ENCODE data around the gene ATOH8.
"Not testable (repeated sequence)": the region's sequence is repeated elsewhere in the genome, so short reads cannot be mapped to it uniquely, and the experiment has no call there.

The ATOH8 gene

DNA sequence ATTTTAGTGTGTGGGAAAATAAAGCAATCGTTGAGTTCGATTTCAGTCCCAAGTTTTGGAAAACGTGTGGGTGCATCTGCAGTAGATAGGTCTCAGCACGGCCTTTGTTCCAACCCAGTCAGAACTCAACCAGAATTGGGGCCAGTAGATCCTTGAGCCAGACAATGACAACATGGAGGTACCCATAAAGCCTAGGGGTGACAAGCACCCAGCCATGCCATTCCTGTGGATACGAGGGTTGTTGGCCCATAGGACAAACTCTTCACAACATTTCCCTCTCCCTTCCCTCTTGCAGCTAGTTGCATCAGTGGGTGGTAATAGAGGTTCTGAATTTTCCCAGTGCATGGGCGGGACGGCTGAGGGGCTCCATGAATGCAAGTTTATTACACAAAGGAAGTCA lies 74.9 kb downstream of the ATOH8 start:
- DNase-seq (ENCODE audit: low spot score), result no peak

DNA sequence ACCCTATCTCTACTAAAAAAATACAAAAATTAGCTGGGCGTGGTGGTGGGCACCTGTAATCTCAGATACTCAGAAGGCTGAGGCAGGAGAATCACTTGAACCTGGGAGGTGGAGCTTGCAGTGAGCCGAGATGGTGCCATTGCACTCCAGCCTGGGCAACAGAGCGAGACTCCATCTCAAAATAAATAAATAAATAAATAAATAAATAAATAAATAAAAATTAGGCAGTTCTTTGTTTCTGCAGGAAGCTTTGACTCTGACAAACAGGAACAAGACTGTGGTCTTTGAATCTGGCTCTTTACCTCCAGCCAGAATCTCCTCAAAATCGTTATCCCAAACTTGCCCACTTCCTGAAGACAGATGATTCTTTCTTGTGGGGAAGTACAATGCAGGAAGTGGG lies 75.6 kb downstream of the ATOH8 start:
- not testable (repeated sequence) for DNase-seq (ENCODE audit: low spot score)

DNA sequence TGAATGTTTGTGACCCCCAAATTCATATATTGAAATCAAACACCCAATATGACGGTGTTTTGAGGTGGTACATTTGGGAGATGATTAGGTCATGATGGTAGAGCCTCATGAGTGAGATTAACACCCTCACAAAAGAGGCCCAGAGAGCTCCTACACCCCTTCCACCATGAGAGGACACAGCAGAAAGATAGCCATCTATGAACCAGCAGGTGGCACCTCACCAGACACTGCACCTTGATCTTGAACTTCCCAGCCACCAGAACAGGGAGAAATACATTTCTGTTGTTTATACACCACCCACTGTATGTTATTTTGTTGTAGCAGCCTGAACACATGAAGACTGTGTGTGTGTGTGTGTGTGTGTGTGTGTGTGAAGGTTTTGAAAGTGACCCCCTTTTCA lies 76.9 kb downstream of the ATOH8 start:
- no peak for DNase-seq (ENCODE audit: low spot score)

DNA sequence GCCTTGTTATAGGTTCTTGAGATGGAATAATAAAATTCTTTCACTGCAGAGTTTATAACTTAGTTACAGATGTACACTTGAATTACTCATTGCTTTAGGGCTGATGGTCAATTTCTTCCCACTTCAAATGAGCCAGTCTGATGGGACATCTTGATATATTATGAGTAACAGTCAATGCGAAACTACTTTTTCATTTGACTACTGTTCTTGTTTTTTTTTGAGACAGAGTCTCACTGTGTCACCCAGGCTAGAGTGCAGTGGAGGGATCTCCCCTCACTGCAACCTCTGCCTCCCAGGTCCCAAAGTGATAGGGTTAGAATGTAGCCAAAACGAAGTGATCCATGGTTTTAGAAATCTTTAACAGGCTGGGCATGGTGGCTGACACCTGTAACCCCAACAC lies 77.9 kb downstream of the ATOH8 start:
- peak; percentile 53 for DNase-seq (ENCODE audit: low spot score)

DNA sequence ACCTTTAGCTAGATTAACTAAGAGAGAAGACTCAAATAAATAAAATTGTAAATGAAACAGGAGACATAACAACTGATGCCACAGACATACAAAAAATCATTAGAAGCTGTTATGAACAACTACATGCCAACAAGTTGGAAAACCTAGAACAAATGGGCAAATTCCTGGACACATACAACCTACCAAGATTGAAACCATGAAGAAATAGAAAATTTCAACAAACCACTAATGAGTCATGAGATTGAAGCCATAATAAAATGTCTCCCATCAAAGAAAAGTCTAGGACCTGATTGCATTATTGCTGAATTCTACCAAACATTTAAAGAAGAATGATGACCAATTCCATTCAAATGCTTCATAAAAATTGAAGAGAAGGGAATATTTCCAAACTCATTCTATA lies 80.7 kb downstream of the ATOH8 start:
- DNase-seq (ENCODE audit: low spot score), result no peak
